Measurements from ENCODE around the gene SRRD. TPM values are rescaled to one million over a fixed set of nuclear protein-coding genes. Genes with fewer than 3 reads are reported as not detected.

Gene SRRD
- total and polyA plus RNA-seq, 2 of the 13 experiments (the other 11 are each of a cell fraction or from before 2014, with no cell fraction given) = 22.8 to 36.6 TPM

GRCh38 chr22:26483439-26484359, at the start of gene SRRD, which contains the start of gene HPS4 (continued):
- TF ChIP-seq CBX2 (IDR thresholded peaks at IDR 0.05; ENCODE audit: low read depth, low read length) (no peak), CBX2 (CRISPR knock-in tag; IDR thresholded peaks at IDR 0.05; ENCODE audit: low read depth) (no peak), ZNF558 (CRISPR knock-in tag; IDR thresholded peaks at IDR 0.05; ENCODE audit: borderline replicate concordance) (no peak; the same call in 1 of the 2 replicates), ARNT2 (CRISPR knock-in tag; IDR thresholded peaks at IDR 0.05; ENCODE audit: low read depth) (peak; percentile 81), ZNF782 (CRISPR knock-in tag; IDR thresholded peaks at IDR 0.05; ENCODE audit: borderline replicate concordance) (peak; percentile 53; the same call in 1 of the 2 replicates), BRD4 (CRISPR knock-in tag; IDR thresholded peaks at IDR 0.05) (peak; percentile 78), ZFP36L1 (CRISPR knock-in tag; IDR thresholded peaks at IDR 0.05) (peak; percentile 71; the same call in 1 of the 2 replicates), SRY (CRISPR knock-in tag; IDR thresholded peaks at IDR 0.05) (peak; percentile 75; the same call in 1 of the 2 replicates), BRF2 (CRISPR knock-in tag; IDR thresholded peaks at IDR 0.05) (0 out of 2 replicates have a peak, but pooled peaks have one; percentile 58), ZNF503 (CRISPR knock-in tag; IDR thresholded peaks at IDR 0.05) (no peak; the same call in 1 of the 2 replicates), TCF7 (IDR thresholded peaks at IDR 0.05; ENCODE audit: low read depth) (no peak), SNAPC5 (CRISPR knock-in tag; IDR thresholded peaks at IDR 0.05; ENCODE audit: borderline replicate concordance) (no peak), ZNF382 (CRISPR knock-in tag; IDR thresholded peaks at IDR 0.05; ENCODE audit: borderline replicate concordance) (no peak), NCOA2 (CRISPR knock-in tag; IDR thresholded peaks at IDR 0.05) (peak; percentile 24), ZNF709 (CRISPR knock-in tag; IDR thresholded peaks at IDR 0.05) (0 out of 2 replicates have a peak, but pooled peaks have one; percentile 49), ZIK1 (CRISPR knock-in tag; IDR thresholded peaks at IDR 0.05; ENCODE audit: borderline replicate concordance, low read depth) (no peak; the same call in 1 of the 2 replicates)
- TF ChIP-seq, protein P1, sequence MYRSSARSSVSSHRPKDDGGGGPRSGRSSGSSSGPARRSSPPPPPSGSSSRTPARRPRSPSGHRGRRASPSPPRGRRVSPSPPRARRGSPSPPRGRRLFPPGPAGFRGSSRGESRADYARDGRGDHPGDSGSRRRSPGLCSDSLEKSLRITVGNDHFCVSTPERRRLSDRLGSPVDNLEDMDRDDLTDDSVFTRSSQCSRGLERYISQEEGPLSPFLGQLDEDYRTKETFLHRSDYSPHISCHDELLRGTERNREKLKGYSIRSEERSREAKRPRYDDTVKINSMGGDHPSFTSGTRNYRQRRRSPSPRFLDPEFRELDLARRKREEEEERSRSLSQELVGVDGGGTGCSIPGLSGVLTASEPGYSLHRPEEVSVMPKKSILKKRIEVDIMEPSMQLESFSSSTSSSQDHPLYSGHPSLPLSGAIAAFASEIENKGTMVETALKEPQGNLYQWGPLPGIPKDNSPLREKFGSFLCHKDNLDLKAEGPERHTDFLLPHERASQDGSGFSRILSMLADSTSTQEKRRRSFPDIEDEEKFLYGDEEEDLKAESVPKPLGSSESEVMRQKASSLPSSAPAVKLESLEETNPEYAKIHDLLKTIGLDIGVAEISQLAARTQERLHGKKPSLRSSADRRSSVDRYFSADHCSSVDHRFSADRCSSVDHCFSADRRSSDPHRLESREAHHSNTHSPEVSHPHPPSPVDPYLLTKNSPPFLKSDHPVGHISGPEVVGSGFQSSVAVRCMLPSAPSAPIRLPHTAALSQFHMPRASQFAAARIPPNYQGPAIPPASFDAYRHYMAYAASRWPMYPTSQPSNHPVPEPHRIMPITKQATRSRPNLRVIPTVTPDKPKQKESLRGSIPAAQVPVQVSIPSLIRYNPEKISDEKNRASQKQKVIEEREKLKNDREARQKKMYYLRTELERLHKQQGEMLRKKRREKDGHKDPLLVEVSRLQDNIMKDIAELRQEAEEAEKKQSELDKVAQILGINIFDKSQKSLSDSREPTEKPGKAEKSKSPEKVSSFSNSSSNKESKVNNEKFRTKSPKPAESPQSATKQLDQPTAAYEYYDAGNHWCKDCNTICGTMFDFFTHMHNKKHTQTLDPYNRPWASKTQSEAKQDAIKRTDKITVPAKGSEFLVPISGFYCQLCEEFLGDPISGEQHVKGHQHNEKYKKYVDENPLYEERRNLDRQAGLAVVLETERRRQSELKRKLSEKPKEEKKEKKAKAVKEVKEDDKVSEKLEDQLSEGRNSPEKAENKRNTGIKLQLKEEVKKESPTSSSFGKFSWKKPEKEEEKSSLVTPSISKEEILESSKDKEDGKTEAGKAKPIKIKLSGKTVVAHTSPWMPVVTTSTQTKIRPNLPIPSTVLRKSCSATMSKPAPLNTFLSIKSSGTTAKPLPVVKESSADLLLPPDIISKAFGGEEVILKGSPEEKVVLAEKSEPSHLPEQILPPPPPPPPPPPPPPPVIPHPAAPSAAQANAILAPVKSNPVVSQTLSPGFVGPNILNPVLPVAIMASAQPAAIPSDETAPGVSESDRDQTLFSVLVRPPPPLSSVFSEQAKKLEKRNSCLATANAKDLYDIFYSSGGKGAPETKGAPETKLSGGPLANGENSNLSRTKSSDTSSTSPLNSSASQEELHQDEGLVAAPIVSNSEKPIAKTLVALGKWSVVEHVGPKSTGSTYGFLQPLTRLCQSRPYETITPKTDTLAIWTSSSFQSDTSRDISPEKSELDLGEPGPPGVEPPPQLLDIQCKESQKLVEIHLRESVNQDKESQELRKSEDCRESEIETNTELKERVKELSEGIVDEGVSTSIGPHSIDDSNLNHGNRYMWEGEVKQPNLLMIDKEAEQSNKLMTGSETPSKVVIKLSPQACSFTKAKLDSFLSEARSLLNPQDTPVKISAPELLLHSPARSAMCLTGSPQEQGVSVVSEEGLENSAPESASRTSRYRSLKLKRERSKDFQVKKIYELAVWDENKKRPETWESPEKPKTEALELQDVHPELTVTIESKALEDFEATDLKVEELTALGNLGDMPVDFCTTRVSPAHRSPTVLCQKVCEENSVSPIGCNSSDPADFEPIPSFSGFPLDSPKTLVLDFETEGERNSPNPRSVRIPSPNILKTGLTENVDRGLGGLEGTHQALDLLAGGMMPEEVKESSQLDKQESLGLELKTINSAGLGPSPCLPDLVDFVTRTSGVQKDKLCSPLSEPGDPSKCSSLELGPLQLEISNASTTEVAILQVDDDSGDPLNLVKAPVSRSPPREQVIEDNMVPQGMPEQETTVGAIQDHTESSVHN (CRISPR knock-in tag; IDR thresholded peaks at IDR 0.05) = no peak
